Measurements from ENCODE around the gene RPS27.
A peak's percentile ranks its signal among the peaks of the same experiment; 100 is the strongest.

The RPS27 gene

DNA sequence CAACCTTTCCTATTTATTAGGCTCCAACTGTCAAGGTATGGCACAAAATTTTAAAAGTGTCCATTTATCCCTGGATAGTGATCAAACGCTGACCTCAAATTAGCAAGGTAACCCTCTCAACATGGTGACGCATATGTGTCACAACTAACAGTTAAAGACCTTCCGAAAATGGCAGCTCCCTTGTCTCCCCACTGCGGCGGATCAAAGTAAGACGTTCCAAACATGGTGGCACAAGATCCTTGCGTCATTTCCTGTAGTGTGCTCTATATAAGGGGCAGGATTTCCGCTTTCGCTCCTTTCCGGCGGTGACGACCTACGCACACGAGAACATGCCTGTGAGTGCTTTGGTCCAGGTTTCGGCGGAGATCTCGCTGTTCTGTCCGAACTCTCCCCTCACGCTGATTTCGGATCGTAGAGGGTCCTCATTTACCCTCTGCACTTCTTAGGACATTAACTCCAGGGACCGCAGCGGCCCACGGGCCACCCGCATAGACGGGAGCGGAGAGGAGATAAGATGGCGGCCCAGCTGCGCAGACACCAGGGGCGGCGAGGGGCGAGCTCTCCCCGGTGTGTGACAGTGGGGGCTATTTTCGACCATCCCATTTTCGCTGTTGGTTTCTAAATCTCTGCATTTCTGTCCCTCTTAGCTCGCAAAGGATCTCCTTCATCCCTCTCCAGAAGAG, at the start of gene RPS27:
TSS of gene RPS27 (plus strand) at position 295 of the 683 bp plus-strand sequence. CDS start at position 330, 35 bp downstream.
- peak; percentile 99 to 100 for DNase-seq

DNA sequence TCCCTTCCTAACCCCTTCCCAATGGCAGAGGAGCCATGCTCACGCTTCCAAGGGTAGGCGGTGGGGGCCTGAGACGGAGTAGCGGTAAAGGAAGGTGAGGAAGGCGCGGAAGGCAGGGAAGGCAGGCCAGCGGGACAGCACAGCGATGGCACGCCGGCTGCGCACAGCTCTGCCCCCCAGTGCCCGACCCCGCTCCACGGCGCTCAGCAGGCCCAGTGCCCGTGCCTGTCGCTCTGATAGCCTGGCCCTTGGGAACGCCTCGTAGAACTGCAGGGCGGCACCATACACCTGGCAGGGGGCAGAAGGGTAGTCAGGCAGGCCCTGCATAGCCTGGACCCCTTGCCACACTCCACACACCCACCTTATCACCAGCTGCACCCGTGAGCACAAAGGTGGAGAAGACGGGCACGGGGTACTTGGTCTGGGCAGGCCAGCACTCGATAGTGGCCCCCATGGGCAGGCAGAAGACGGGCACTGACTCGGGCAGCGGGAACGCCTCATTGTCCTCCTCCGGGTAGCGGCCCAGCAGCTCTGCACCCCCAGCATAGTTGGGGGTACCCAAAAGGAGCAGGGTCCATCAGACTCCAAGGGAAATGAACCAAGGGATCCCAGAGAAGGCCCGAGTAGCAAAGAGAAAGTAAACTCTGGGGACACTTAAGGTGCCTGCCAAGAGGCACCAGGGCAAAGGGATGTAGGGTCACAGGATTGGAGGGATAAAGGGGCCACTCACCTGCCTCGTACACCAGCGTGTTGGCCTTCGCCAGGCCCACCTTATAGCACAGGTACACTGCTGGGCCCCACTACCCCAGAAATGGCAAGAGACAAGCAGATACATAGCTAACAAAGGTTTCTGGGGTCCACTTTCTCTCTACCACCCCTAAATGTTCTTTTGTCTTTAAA, 48.5 kb upstream of the RPS27 start:
- no peak for DNase-seq

DNA sequence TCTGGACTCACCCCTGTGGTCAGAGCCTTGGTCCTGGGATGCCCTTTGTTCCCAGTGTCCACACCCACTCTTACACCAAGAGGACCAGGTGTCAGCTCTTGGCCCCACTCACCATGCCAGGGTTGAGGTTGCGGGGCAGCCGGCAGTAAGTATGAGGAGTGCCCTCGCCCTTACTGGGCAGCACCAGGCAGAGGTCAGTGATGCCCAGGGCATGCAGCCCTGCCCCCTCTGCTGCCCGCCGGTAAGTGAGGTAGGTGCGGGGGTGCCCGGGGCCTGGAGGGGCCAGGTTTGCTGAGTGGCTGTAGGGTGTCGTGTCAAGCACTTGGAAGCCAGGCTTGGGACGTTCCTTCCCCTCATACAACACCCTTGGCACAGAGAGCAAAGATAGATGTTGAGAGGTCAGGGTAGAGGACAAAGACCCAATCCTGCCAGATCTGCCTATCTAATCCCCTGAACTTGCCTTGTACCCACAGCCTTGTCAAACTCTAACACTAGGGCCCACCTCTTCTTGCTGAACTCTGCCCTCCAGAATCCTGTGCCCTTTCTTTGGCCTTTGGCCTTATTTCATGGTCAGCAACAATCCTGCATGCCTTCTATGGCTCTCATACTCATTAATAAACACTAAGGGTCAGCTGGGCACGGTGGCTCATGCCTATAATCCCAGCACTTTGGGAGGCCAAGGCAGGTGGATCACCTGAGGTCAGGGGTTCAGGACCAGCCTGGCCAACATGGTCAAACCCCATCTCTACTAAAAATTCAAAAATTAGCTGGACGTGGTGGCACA, 47.6 kb upstream of the RPS27 start:
- no peak for DNase-seq

DNA sequence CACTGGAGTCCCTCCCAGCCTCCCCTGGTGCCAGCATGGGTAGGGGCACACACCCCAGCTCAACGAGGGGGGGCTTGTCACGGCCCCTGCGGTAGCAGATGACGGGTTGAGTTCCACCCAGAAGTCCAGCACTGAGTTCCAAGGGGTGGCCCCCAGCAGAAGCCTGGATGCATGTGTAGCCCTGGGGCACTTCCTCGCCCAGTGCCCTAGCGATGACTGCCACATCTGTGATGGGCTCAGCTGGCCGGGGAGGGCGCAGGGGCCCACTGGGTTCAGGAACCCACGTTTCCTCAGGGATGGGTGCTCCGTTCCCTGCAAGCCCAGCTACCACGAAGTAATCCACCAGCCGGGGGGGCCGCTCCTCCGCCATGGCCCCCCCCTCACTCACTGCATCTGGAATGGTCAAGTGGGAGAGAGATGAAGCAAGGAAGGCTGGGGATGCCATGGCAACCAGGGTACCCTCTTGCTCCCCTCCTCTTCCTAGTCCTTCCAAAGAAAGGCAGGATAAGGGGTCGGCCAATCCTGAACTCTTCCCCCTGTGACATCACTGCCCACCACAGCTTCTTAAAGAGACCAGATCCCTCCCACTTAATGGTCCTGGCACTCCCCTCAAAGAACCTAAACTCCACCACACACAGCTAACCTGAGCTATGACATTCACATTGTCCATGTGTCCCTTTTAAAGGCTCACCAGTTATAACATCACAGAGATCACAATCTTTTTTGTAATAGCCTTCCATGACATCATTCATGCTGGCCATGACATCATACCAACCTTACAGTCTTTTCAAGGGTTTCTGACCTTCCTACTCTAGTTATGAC, 46.3 kb upstream of the RPS27 start:
- no peak for DNase-seq

DNA sequence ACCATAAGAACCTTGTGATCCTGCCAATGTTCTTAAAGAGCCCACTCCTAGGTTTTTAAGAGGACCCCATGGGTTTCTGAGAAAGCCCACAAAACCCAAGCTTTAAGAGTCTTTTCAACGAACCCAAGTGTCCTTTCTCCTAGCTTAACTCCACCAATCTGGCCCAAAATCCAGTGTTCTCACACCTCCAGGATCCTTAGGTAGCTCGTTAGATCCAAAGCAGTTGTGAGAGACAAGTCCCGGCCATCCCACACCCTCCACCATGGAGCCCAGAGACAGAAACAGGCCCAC, 45.8 kb upstream of the RPS27 start:
- DNase-seq = no peak

DNA sequence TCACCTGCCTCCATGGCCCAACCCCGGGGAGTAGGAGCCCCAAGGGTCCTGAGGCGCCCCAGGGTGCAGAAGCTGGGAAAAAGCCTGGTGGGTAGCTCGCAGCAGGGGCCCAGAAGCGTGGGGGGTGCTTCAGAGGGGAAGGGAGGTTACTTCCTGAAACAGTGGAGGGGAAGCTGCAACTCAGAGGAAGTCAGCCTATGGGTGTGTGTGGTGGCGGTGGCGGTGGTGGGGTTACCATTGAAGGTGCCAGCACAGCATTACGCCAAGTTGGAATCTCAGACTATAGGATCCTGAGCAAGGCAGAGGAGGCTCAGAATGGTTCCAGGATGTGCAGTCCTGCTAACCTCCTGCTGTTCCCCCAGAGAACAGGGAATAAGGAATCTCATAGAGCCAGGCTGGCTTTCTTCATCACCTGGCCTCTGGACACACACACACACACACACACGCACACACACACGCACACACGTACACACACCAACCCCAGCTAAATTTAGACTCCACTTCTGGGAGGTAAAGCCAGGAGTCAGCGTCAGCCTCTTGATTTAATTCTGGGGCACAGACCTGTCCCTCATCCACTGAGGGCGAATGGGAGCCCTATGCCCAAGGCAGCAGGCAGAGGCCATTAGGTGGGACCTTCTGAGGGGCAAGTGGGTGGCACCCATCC, 45.3 kb upstream of the RPS27 start:
- DNase-seq = peak; percentile 73

DNA sequence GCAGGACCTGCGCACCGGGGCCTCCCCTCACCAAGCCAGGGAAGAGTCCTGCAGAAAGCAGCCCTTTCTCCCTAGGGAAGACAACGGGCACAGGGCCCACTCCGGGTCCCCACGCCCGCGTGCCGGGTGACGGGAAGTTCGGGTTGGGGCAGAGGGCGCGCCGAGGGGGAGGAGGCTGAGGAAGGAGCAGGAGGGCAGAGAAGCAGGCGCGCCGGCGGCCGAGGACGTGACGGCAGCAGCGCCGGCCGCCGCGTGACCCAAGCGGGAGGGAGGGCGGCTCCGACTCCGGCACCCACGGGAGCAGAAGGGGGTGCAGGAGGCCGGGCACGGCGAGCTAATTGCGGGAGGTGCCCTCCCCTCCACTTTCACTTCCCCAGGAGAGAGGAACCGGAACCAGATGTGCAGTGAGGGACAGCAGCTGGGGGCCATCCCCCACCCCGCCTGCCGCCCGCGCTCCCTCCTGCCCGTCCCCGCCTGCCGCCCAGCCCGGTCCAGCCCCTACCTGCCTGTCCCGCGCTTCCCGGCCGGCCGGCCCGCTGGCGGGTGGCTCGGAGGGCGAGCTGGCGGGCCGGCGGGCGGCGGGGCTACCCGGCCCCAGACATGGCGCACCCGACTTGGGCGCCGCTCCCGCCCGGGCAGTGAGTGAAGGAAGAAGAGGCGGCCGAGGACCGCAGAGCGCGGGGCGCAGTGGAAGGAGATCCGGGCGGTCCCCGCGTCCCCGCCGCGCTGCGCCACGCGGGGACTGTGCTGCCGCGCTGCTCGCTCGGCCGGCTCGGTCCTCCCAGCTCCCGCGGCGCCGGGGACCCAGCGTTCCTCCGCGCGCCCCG, 44.6 kb upstream of the RPS27 start:
- peak; percentile 73 to 91 for DNase-seq

DNA sequence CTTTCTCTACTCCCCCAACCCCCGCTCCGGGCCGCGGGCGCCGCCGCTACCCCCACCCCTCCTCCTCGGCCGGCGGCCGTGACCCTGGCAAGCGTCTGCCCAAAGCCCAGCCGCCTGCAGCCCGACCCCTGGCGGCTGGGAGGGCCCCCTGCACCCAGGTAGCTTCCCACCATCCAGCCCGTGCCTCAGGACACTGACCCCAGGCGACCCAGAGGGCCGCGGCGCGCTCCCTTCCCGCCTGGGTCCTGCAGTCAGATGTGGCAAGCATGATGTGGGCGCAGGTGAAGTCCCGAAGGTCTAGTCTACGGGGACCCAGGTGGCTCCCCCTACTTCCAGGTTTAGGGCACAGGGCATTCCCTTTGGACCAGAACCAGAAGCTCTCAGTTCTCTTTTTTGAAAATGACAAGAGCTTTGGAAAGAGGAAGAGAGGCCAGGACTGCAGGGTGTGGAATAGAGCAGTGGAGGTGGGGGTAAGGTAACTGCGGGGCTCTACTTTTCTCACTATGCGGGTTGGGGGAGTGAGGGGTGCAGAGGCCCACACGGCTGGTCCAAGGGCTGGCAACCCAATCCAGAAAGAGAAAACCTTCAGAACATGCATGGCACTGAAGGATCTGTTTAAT, 43.8 kb upstream of the RPS27 start, which contains the start of gene DENND4B:
TSS of gene DENND4B (minus strand) at position 97 of the 620 bp plus-strand sequence. CDS start 2,344 bp downstream, outside the sequence.
- DNase-seq = peak; percentile 70 to 97

DNA sequence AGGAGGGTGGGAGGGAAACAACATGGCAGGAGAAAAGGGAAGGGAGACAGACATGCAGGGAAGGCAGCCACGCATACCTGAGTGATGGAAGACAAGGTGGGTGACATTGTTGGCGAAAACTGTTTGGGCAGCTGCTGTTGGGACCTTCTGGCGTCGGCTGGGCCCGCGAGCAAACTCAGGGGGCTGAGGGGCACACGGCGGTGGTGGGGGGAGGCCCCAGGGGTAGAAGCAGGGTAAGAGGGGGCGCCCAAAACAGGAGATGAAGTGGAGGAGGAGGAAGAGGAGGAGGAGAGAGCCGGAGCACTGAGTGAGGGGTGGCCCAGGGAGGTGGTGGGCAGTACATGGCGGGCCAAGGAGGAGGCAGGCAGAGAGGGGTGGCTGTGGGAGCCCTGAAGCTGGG, 39.4 kb upstream of the RPS27 start:
- no peak for DNase-seq

DNA sequence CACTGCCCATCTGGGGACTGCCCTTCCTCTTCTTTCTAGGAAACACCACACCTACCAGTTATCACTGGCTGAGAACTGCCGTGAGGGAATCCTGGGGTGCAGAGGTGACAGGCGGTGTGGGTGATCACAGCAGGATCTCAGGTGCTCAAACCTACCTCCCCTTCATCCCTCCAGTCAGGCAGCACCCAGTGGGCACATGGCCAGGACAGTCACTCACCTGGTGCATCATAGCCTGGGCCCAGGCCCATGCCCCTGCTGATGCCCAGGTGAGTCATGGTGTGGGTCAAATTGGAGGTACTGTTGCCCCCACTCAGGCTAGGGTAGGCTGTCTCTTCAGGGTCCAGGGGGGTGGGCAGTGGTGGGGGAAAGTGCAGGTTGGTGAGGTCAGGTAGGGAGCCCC, 38.8 kb upstream of the RPS27 start:
- no peak for DNase-seq

DNA sequence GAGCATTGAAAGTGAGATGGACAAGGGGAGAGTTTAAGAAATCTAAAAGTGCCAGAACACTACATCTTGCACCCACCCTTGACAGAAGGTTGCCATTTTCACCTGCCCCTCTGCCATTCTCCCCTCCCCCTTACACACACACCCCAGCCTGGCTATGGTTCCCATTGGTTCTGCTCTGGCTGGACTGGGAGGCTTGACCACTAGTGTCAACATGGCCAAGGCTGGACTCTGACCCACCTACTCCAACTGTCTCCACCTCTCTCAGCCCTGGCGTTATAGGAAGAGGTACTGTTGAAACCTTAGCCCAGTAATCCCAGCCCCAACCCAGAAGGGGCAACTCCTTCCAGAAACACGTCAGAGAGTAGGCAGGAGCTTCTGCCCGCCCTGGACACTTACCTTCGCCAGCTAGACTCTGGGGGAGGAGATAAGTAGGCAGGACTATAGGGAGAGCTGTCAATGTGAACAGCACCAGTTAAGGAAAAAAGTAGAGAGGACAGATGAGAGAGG, 36.6 kb upstream of the RPS27 start:
- DNase-seq = no peak

DNA sequence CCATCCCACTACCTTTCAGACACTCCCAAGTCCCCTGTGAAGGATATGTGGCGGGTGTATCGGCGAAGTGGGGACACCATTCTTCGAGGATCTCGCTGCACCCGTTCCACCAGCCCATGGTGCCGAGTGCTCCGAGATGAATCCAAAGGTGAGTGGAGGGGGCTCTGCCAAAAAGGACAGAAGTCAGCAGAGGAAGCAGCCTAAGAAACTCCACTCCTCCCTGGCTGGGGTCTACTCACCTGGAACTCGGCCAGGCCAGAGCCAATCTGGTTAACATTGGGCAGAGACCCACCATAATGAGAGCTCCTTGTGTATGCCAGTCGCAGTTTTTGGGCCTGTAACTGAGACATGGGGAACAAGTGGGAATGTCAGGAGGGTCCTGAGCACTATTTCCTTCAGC, 35.7 kb upstream of the RPS27 start:
- no peak for DNase-seq

DNA sequence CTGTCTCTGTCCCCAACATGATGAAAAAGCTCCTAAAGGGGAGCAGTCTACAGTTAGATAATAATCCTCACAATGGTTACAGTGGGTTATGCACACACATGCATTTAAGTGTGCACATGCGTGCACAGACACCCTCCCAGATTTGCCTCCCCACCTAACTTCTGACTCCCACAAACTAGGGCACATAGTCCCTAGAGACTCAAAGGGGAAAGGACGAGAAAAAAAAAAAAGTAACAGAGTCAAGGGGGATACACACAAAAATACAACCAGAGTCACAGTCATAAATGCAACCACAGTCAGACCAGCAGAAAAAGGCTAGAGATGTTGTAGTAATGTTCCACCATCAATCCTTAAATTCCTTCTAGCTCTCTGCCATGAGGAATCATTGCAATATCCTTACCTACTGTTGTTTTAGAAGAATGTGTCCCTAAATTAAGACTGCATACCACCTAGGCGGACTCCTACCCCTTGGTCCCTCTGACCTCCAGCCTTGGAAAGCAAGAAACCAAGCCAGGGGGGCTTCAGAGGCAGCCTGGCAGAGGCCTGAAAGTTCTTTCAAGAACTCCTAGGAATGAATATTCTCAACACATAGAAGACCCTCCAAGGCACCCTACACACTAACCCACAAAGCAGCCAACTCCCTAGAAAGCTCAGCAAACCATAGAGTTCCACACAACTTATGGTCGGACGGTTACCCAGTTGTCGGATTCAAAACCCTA, 33.4 kb upstream of the RPS27 start:
- no peak for DNase-seq

DNA sequence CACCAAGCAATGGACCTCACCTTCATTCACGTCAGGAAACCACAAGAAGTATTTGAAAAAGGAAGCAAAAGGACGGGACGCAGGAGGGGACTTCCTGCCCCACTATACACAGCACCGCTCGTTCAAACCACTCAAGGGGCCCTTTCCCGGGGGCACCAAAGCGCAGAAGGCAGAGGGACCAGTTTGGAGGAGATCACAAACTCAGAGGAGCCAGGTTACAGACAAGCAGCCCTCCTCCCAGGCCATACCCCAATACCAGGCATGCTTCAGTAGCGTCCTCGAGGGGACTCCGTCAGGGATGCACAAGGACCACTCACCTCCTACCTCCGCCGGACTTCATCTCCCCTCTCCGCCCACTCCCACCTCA, 32.8 kb upstream of the RPS27 start:
- DNase-seq = peak in 1 of 2 experiments; percentile 45

DNA sequence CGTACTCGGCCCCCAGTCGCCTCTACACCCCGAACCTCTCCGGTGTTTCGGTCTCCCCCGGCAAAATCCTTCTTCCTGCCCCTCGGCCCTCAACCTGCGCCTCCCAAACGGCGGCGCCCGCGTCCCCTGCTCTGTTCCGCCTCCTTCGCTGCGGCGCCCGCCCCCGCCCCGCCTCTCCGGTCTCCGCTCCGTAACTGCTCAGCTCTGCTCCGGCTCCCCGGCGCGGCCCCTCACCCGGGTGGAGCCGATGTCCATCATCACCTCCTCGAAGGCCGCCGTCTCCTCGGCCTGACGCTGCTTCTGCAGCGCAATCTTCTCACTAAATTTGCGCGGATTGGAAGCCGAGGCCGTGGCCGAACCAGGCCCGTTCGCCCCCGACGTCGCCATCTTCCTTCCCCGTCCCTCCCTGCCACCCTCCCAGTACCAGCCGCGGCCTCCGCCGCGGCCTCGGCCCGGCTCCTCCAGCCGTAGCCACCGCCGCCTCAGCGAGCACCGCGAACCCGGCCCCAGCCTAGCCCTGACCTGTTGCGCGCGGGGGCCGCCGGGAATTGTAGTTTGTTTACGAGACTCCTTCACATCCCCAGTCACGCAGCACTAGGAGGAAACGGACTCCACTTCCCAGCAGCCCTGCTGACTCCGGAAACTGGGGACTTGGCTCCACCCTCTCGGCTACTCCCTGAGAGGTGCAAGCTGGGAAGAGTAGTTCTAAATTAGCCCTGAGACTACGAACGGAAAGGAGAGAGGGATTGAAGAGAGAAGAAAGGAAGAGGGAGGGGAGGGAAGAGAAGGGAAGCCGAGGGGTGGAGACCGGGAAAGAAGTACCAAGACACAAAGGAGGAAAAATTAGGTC, 32.2 kb upstream of the RPS27 start, which contains the start of gene CRTC2:
TSS of gene CRTC2 (minus strand) at position 502 of the 850 bp plus-strand sequence. CDS start at position 387, 115 bp downstream.
- DNase-seq = peak; percentile 100

DNA sequence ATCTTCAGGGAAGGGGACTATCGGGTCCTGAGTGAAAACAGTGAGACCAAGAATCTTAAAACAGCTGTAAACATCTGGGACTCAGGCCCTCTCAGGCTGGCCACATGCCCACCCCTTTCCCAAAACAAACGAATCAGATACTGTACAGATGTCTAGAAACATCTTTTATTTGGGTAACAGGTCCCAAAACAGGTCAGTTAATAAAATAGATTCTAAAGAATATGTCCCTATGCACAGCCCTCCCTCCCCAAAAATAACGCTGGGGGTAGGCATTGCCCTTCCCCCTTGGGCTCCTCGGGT, 31.7 kb upstream of the RPS27 start:
- DNase-seq = no peak

DNA sequence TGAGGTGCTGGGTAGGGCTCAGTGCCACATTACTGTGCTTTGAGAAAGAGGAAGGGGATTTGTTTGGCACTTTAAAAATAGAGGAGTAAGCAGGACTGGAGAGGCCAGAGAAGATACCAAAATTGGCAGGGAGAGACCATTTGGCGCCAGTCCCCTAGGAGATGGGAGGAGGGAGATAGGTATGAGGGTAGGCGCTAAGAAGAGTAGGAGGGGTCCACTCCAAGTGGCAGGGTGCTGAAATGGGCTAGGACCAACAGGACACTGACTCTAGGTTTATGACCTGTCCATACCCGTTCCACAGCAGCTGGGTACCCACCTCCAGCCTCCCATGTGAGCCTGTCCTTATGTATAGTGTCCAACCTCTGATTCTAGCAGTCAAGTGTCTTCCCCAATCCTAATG, 31.1 kb upstream of the RPS27 start:
- no peak for DNase-seq

DNA sequence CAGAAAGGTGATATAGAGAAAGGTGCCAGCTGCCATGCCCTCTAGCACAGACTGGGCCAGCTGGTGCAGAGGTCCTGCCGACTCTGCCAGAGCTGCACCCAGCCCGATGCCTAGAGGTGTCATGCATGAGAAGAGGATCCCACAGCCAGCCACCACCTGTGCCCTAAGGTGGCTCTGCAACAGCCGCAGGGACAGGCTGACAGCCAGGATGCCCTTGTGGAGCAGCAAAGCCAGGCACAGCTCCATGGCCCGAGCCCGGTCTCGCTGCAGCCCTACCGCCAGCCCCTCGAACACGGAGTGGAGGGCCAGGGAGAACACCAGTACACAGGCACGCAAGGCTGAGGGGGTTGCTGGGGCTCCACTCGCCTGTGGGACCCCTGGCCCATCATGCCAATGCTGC, 30.4 kb upstream of the RPS27 start:
- no peak for DNase-seq

DNA sequence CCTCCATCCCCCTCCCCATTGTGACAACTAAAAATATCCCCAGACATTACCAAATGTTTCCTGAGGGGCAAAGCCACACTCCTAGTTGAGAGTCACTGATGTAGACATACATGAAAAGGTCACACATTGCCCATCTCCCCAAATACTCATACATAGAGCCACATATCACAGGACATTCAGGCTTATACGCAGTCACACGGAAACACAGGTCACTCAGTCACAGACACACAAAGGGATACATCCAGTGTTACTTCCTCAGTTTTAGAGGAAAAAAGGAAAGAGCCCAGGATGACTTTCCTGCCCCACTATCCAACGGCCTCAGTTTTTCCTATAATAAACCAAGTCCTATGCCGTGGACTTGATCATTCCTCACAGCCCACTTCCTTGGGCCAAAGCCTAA, 29.1 kb upstream of the RPS27 start:
- no peak for DNase-seq
